Measurements from ENCODE around the gene STC2. TPM values are rescaled to one million over a fixed set of nuclear protein-coding genes. Genes with fewer than 3 reads are reported as not detected.
A peak's percentile ranks its signal among the peaks of the same experiment; 100 is the strongest.
"Not testable (repeated sequence)": the region's sequence is repeated elsewhere in the genome, so short reads cannot be mapped to it uniquely, and the experiment has no call there.

Gene STC2
- 431 and 558 TPM in 2 replicates for total RNA-seq

DNA sequence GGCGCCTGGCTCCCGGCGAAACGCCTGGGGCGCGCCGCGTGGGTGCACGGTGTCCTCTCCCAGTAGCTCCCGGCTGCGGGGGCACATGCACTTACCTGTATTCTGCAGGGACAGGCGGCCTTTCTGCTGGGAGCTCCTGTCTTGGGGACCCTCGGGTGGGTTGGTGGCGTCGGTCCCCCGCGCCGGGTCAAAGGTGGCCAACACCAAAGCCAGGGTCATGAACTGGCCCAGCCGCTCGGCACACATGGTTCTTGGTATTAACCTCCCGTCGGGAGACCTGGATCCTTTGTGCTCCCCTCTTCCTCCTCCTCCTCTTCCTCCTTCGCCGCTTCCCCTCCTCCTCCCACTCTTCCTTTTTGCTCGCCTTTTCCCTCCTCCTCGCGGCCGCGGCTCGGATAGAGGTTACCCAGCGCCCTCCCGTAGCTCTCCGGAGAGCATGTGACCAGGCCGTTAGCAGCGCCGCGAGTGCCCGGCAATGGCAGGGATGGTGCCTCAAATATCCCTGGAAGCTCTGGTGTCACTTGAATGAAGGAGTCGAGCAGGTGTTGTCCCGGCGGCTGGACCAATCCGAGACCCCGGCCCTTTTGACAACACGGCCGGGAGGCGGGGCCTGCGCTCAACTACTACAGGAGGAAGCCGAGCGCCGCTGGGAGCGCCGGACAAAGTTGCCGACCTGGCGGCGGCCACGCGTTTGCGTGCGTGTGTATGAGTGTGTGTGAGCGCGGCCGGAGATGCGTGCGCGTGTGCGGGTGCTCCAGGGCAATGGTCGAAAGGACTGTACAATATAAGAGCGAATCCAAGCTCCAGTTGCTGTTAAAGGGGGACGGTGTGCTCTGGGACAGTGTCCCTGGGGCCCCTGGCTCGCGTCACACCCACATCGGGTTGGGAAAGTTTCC lies at the start of gene STC2:
Gene STC2, minus strand, starts transcription at position 467 of the 896 bp plus-strand sequence. Its CDS starts 221 bp downstream, at position 246.
- peaks cover 29% of the 10 kb centered on the region for H4K20me1 ChIP-seq (ENCODE audit: insufficient read depth, low read length)
- peak within 1 kb of the TSS; percentile 94 for H3K4me3 ChIP-seq (ENCODE audit: insufficient read depth, low read length)
- H3K27me3 ChIP-seq (ENCODE audit: insufficient read depth, low read length) = no peaks in the 10 kb centered on the region
- H3K36me3 ChIP-seq (ENCODE audit: insufficient read depth, low read length) = peaks cover 29% of the 10 kb centered on the region
- no peak for TF ChIP-seq CTCF (IDR thresholded peaks at IDR 0.05; ENCODE audit: extremely low read depth, low read depth, low read length)
- peak; percentile 98 for DNase-seq (ENCODE audit: insufficient read length, low spot score, missing footprints)
- peak within 1 kb of the TSS; percentile 27 for H2AFZ ChIP-seq (ENCODE audit: low read length)
- peaks cover 61% of the 10 kb centered on the region for H3K79me2 ChIP-seq (ENCODE audit: insufficient read depth, low read length)
- peak within 1 kb of the TSS; percentile 97 for H3K27ac ChIP-seq (ENCODE audit: low read depth, low read length)
- peaks cover 43% of the 10 kb centered on the region for H3K4me1 ChIP-seq (ENCODE audit: insufficient read depth, low read length)
- no peaks in the 10 kb centered on the region for H3K9me3 ChIP-seq (ENCODE audit: low read depth, low read length)
- H3K4me2 ChIP-seq (ENCODE audit: insufficient read depth, low read length) = peak within 1 kb of the TSS; percentile 93

GRCh38 chr5:173371400-173371799 lies 43.2 kb upstream of the STC2 start:
- Histone ChIP-seq H2AFZ (ENCODE audit: low read length) (no peak overlapping the region), H3K36me3 (ENCODE audit: insufficient read depth, low read length) (no peaks in the 10 kb centered on the region), H3K4me3 (ENCODE audit: insufficient read depth, low read length) (no peak overlapping the region), H3K4me1 (ENCODE audit: insufficient read depth, low read length) (no peaks in the 10 kb centered on the region), H3K4me2 (ENCODE audit: insufficient read depth, low read length) (no peak overlapping the region), H3K79me2 (ENCODE audit: insufficient read depth, low read length) (no peaks in the 10 kb centered on the region), H3K27me3 (ENCODE audit: insufficient read depth, low read length) (peaks cover 4% of the 10 kb centered on the region), H4K20me1 (ENCODE audit: insufficient read depth, low read length) (no peaks in the 10 kb centered on the region), H3K9me3 (ENCODE audit: low read depth, low read length) (peaks cover 4% of the 10 kb centered on the region), H3K27ac (ENCODE audit: low read depth, low read length) (no peak overlapping the region)
- DNase-seq (ENCODE audit: insufficient read length, low spot score, missing footprints) = no peak
- TF ChIP-seq CTCF (IDR thresholded peaks at IDR 0.05; ENCODE audit: extremely low read depth, low read depth, low read length) = no peak

GRCh38 chr5:173363406-173363805 lies 35.2 kb upstream of the STC2 start:
- not testable (repeated sequence) for H3K27ac ChIP-seq (ENCODE audit: low read depth, low read length); H3K9me3 ChIP-seq (ENCODE audit: low read depth, low read length); H3K4me3 ChIP-seq (ENCODE audit: insufficient read depth, low read length); H4K20me1 ChIP-seq (ENCODE audit: insufficient read depth, low read length); H3K36me3 ChIP-seq (ENCODE audit: insufficient read depth, low read length); H3K4me2 ChIP-seq (ENCODE audit: insufficient read depth, low read length); H3K79me2 ChIP-seq (ENCODE audit: insufficient read depth, low read length); H3K4me1 ChIP-seq (ENCODE audit: insufficient read depth, low read length); H2AFZ ChIP-seq (ENCODE audit: low read length); DNase-seq (ENCODE audit: insufficient read length, low spot score, missing footprints); H3K27me3 ChIP-seq (ENCODE audit: insufficient read depth, low read length)

- H3K36me3 ChIP-seq (ENCODE audit: insufficient read depth, low read length) = no peaks in the 10 kb centered on the region
- peaks cover 6% of the 10 kb centered on the region for H3K27me3 ChIP-seq (ENCODE audit: insufficient read depth, low read length)
- no peak for TF ChIP-seq CTCF (IDR thresholded peaks at IDR 0.05; ENCODE audit: extremely low read depth, low read depth, low read length)
- no peak overlapping the region for H3K27ac ChIP-seq (ENCODE audit: low read depth, low read length)
- no peak overlapping the region for H3K4me3 ChIP-seq (ENCODE audit: insufficient read depth, low read length)
- no peaks in the 10 kb centered on the region for H4K20me1 ChIP-seq (ENCODE audit: insufficient read depth, low read length)
- no peak overlapping the region for H3K4me2 ChIP-seq (ENCODE audit: insufficient read depth, low read length)
- DNase-seq (ENCODE audit: insufficient read length, low spot score, missing footprints) = no peak
- no peak overlapping the region for H2AFZ ChIP-seq (ENCODE audit: low read length)
- H3K79me2 ChIP-seq (ENCODE audit: insufficient read depth, low read length) = no peaks in the 10 kb centered on the region
- H3K9me3 ChIP-seq (ENCODE audit: low read depth, low read length) = no peaks in the 10 kb centered on the region
- no peaks in the 10 kb centered on the region for H3K4me1 ChIP-seq (ENCODE audit: insufficient read depth, low read length)
Observed at GRCh38 chr5:173355561-173355960, 27.3 kb upstream of the STC2 start.

Data from osteoblast (primary cell).